Inflammatory macrophage treated with lipopolysaccharide for 4 hours (primary cell): ENCODE results near the gene MCU.
A peak's percentile ranks its signal among the peaks of the same experiment; 100 is the strongest.
"Not testable (repeated sequence)": the region's sequence is repeated elsewhere in the genome, so short reads cannot be mapped to it uniquely, and the experiment has no call there.

ENCODE experiments used
- DNase-seq: peaks from one replicate; pipeline ENCODE4 v3.0.0-alpha.2; 2020

MCU gene

GRCh38 chr10:72912736-72913135 is 220.8 kb downstream of the MCU start:
- no peak for DNase-seq

- DNase-seq: no peak
These were observed 221.3 kb downstream of the MCU start for GRCh38 chr10:72913287-72913686.

GRCh38 chr10:72917201-72917600 is 225.3 kb downstream of the MCU start:
- DNase-seq: not testable (repeated sequence)

GRCh38 chr10:72917803-72918332 is 225.9 kb downstream of the MCU start:
- not testable (repeated sequence) for DNase-seq

GRCh38 chr10:72918352-72918751 is 226.4 kb downstream of the MCU start:
- DNase-seq: no peak

GRCh38 chr10:72921147-72921683 is 229.3 kb downstream of the MCU start:
- DNase-seq: not testable (repeated sequence)

- no peak for DNase-seq
These were observed 232.4 kb downstream of the MCU start for GRCh38 chr10:72924351-72924750.

GRCh38 chr10:72925951-72926465 is 234.1 kb downstream of the MCU start:
- no peak for DNase-seq

- no peak for DNase-seq
These were observed 235.5 kb downstream of the MCU start for GRCh38 chr10:72927485-72927884.

- DNase-seq: no peak
These were observed 236.9 kb downstream of the MCU start for GRCh38 chr10:72928798-72929197.

- DNase-seq: no peak
These were observed 238.3 kb downstream of the MCU start for GRCh38 chr10:72930276-72930675.

GRCh38 chr10:72932259-72933015 is 240.5 kb downstream of the MCU start:
- DNase-seq: no peak

GRCh38 chr10:72935361-72935760 is 243.4 kb downstream of the MCU start:
- peak; percentile 21 for DNase-seq
